Immature natural killer cell (primary cell): ENCODE measurements around the gene RPS24. TPM values are rescaled to one million over a fixed set of nuclear protein-coding genes. Genes with fewer than 3 reads are reported as not detected.
A peak's percentile ranks its signal among the peaks of the same experiment; 100 is the strongest.
"Not testable (repeated sequence)": the region's sequence is repeated elsewhere in the genome, so short reads cannot be mapped to it uniquely, and the experiment has no call there.

Experiments used
- DNase-seq, 3 donors: peaks; one replicate each; pipeline ENCODE4 v3.0.0; 2022; ENCODE audit warnings: mixed read lengths in 1 of 3
- H3K27ac Mint-ChIP-seq, 6 donors: one replicate each; pipeline ENCODE4 v1.8.0; 2020; ENCODE audit warnings: mixed read lengths in 6 of 6, mild to moderate bottlenecking in 5 of 6, inconsistent platforms in 4 of 6, moderate library complexity in 3 of 6
- H3K27me3 Mint-ChIP-seq, 3 donors: one replicate each; pipeline ENCODE4 v1.8.0; 2020 to 2021; ENCODE audit warnings: low read depth in 3 of 3, mild to moderate bottlenecking in 3 of 3, mixed read lengths in 3 of 3, moderate library complexity in 3 of 3, inconsistent platforms in 1 of 3
- H3K36me3 Mint-ChIP-seq, 3 donors: one replicate each; pipeline ENCODE4 v1.8.0; 2020; ENCODE audit warnings: mixed read lengths in 3 of 3, inconsistent platforms in 2 of 3, mild to moderate bottlenecking in 2 of 3
- H3K4me1 Mint-ChIP-seq, 2 donors: one replicate each; pipeline ENCODE4 v1.8.0; 2020; ENCODE audit warnings: inconsistent platforms in 2 of 2, mild to moderate bottlenecking in 2 of 2, mixed read lengths in 2 of 2, moderate library complexity in 1 of 2
- H3K4me3 Mint-ChIP-seq, 5 donors: one replicate each; pipeline ENCODE4 v1.8.0; 2020; ENCODE audit warnings: mild to moderate bottlenecking in 5 of 5, mixed read lengths in 5 of 5, inconsistent platforms in 3 of 5, moderate library complexity in 3 of 5
- H3K9me3 Mint-ChIP-seq, 6 donors: one replicate each; pipeline ENCODE4 v1.8.0; 2020; ENCODE audit warnings: mild to moderate bottlenecking in 6 of 6, mixed read lengths in 6 of 6, inconsistent platforms in 4 of 6, moderate library complexity in 3 of 6
- polyA plus RNA-seq, 3 donors: library from polyadenylated mRNA; unstranded; fragments of 300-500 nt; fragmentation: Illumina TruSeq; gene quantifications; one replicate each; pipeline ENCODE4 v1.2.3, GENCODE V29; 2021

Gene RPS24
- polyA plus RNA-seq, 3 donors from 2014 or later: 531 to 1,299 (median 721) TPM

DNA sequence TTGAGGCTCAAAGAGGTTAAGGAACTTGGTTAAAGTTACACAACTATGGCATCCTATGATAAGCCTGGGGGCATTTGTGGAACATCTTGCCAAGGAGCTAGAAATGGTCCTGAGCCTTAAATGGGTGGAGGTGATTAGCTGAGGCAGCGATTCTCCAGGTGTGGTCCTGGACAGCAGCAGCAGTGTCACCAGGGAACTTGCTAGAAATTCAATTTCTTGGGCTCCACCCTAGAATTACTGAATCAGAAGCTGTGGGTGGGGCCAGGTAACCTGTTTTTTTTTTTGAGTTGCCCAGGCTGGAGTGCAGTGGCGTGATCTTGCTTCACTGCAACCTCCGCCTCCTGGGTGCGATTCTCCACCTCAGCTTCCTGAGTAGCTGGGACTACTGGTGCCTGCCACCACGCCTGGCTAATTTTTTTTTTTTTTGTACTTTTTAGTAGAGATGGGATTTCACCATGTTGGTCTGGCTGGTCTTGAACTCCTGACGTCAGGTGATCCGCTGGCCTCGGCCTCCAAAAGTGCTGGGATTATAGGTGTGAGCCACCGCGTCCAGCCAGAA, 13.1 kb downstream of the RPS24 start:
- H3K4me1 Mint-ChIP-seq: peaks cover 11 to 22% of the 10 kb centered on the region in 2 donors
- no peaks in the 10 kb centered on the region for H3K9me3 Mint-ChIP-seq
- no peak for DNase-seq
- H3K27ac Mint-ChIP-seq: no peak overlapping the region
- H3K27me3 Mint-ChIP-seq: peaks cover 0 to 1% (median 0%) of the 10 kb centered on the region in 3 donors
- no peak overlapping the region for H3K4me3 Mint-ChIP-seq
- peaks cover 4 to 11% (median 10%) of the 10 kb centered on the region in 3 donors for H3K36me3 Mint-ChIP-seq

GRCh38 chr10:78047314-78047891, 13.7 kb downstream of the RPS24 start:
- H3K36me3 Mint-ChIP-seq: peaks cover 0 to 11% (median 9%) of the 10 kb centered on the region in 3 donors
- H3K4me1 Mint-ChIP-seq: peaks cover 11 to 22% of the 10 kb centered on the region in 2 donors
- H3K4me3 Mint-ChIP-seq: peak overlapping the region in 2 of 5 donors; percentile 3 to 12
- H3K9me3 Mint-ChIP-seq: no peaks in the 10 kb centered on the region
- peak; percentile 71 to 75 (median 73) for DNase-seq
- no peak overlapping the region for H3K27ac Mint-ChIP-seq
- peaks cover 0 to 1% (median 0%) of the 10 kb centered on the region in 3 donors for H3K27me3 Mint-ChIP-seq

GRCh38 chr10:78049851-78050250, 16.2 kb downstream of the RPS24 start:
- Mint-ChIP-seq H3K4me1 (peaks cover 8 to 12% of the 10 kb centered on the region in 2 donors), H3K27me3 (peaks cover 0 to 1% (median 0%) of the 10 kb centered on the region in 3 donors), H3K36me3 (peaks cover 0 to 16% (median 8%) of the 10 kb centered on the region in 3 donors), H3K27ac (peak overlapping the region in 1 of 6 donors; percentile 14), H3K4me3 (no peak overlapping the region), H3K9me3 (no peaks in the 10 kb centered on the region)
- DNase-seq: no peak

- Mint-ChIP-seq H3K9me3 (no peaks in the 10 kb centered on the region), H3K4me1 (no peaks in the 10 kb centered on the region), H3K36me3 (peaks cover 0 to 19% (median 14%) of the 10 kb centered on the region in 3 donors), H3K4me3 (no peak overlapping the region), H3K27ac (peak overlapping the region in 1 of 6 donors; percentile 40), H3K27me3 (peaks cover 0 to 1% (median 0%) of the 10 kb centered on the region in 3 donors)
- DNase-seq: no peak
These were observed 19.7 kb downstream of the RPS24 start for GRCh38 chr10:78053211-78053868.

- no peak overlapping the region for H3K27ac Mint-ChIP-seq
- no peak for DNase-seq
- peaks cover 0 to under 1% (median 0%) of the 10 kb centered on the region in 3 donors for H3K27me3 Mint-ChIP-seq
- H3K9me3 Mint-ChIP-seq: no peaks in the 10 kb centered on the region
- H3K36me3 Mint-ChIP-seq: peaks cover 0 to 12% (median 6%) of the 10 kb centered on the region in 3 donors
- no peak overlapping the region for H3K4me3 Mint-ChIP-seq
- peaks cover 25% of the 10 kb centered on the region in 2 donors for H3K4me1 Mint-ChIP-seq
These were observed 24.9 kb downstream of the RPS24 start for GRCh38 chr10:78058562-78058961.

DNA sequence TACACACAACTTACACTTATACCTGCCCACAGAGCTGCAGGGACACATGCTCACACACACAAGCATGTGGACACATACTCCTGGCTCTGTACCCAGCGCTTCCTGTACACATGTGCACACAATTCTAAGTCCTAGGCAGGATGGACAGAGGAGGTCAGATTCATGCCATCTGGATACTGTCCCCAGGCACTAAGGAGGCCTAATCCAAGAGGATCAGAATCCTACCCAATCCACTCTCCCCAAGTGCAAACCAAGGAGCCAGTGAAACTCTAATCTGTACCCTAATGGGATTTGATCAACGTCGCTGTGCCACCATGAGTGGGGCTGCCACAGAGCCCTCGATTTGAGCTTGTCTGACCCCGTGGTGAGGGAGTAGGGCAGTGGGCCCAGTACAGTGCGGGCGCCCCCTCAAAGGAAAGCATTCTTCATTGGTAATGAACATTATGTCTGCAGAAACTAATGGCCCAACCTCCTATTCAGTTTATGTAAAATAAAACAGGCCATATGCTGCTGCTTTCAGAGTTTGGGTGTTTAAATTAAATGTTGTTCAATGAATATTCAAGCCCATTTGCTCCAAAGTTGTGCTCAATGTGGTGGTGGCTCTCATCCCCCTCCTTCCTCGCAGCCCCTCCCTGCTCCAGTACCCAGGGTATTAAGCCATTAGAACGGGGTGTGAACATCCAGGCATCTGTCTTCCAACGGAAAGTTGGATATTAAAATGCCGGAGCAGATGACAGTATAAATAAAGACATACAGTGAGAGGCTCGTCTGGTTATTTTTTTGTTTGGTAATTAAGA, 26.4 kb downstream of the RPS24 start:
- Mint-ChIP-seq H3K9me3 (no peaks in the 10 kb centered on the region), H3K4me1 (peaks cover 28 to 29% of the 10 kb centered on the region in 2 donors), H3K4me3 (no peak overlapping the region), H3K27me3 (peaks cover 0 to 2% (median 0%) of the 10 kb centered on the region in 3 donors), H3K36me3 (peaks cover 0 to 7% (median 6%) of the 10 kb centered on the region in 3 donors), H3K27ac (no peak overlapping the region)
- DNase-seq: no peak

DNA sequence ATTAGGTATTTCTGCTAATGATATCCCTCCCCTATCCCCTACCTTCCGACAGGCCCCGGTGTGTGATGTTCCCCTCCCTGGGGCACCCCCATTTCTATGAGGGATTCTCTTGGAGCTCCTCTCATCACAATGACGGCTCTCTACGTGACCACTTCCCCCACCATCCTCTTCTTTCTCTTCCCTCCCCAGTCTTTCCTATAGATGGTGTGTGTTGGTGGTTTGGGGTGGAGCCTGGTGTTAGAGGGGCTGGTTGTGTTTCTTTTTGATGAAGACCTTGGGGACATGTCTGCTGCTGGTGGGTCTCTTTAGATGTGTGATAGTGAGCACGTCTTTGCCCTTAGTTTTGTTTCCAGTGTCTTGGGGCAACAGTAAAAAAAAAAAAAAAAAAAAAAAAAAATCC, 28.6 kb downstream of the RPS24 start:
- peak overlapping the region in 4 of 6 donors; percentile 32 to 65 (median 52) for H3K27ac Mint-ChIP-seq
- H3K27me3 Mint-ChIP-seq: peaks cover 0 to 2% (median 0%) of the 10 kb centered on the region in 3 donors
- no peaks in the 10 kb centered on the region for H3K9me3 Mint-ChIP-seq
- peak overlapping the region; percentile 37 to 72 (median 56) for H3K4me3 Mint-ChIP-seq
- H3K4me1 Mint-ChIP-seq: peaks cover 31 to 47% of the 10 kb centered on the region in 2 donors
- H3K36me3 Mint-ChIP-seq: peaks cover 0 to 3% (median 0%) of the 10 kb centered on the region in 3 donors
- peak in 2 of 3 donors; percentile 50 to 52 for DNase-seq

- peak overlapping the region in 3 of 6 donors; percentile 22 to 61 (median 47) for H3K27ac Mint-ChIP-seq
- H3K36me3 Mint-ChIP-seq: peaks cover 0 to 3% (median 0%) of the 10 kb centered on the region in 3 donors
These were observed 29.6 kb downstream of the RPS24 start for GRCh38 chr10:78063236-78063635.

GRCh38 chr10:78064919-78065318, 31.3 kb downstream of the RPS24 start:
- H3K27ac Mint-ChIP-seq, H3K9me3 Mint-ChIP-seq, H3K4me3 Mint-ChIP-seq, H3K36me3 Mint-ChIP-seq, H3K27me3 Mint-ChIP-seq, DNase-seq: not testable (repeated sequence)
- peaks cover 31 to 47% of the 10 kb centered on the region in 2 donors for H3K4me1 Mint-ChIP-seq

More at GRCh38 chr10:78063236-78063635, 29.6 kb downstream of the RPS24 start:
- Mint-ChIP-seq H3K9me3 (no peaks in the 10 kb centered on the region), H3K27me3 (peaks cover 0 to 2% (median 0%) of the 10 kb centered on the region in 3 donors), H3K4me1 (peaks cover 31 to 47% of the 10 kb centered on the region in 2 donors), H3K4me3 (peak overlapping the region in 3 of 5 donors; percentile 37 to 72 (median 41))
- no peak for DNase-seq

- H3K9me3 Mint-ChIP-seq: no peaks in the 10 kb centered on the region
- peaks cover 0 to 3% (median 0%) of the 10 kb centered on the region in 3 donors for H3K36me3 Mint-ChIP-seq
- no peak for DNase-seq
- H3K4me1 Mint-ChIP-seq: peaks cover 30 to 47% of the 10 kb centered on the region in 2 donors
- peaks cover 0 to 2% (median 0%) of the 10 kb centered on the region in 3 donors for H3K27me3 Mint-ChIP-seq
- peak overlapping the region in 1 of 6 donors; percentile 21 for H3K27ac Mint-ChIP-seq
- no peak overlapping the region for H3K4me3 Mint-ChIP-seq
These were observed 31.9 kb downstream of the RPS24 start for GRCh38 chr10:78065611-78066010.

DNA sequence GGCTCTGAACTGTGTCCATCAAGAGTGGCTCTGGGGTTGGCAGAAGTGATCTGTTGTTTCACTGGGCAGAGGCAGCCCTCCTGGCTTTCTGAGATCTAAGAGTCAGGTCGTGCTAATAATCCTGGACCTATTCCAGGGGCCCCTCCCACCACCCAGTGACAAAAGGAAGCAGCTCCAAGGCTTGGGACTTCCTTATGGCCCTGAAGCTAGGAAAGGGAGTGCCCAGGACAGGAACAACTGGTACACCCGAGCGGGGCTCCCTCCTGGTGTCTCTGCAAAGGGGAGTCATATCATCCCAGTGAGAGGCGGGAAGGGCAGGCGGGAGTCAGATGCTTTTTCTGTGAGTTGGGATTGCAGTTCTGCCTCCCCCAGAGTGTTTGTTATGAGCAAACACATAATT, 32.3 kb downstream of the RPS24 start:
- no peak for DNase-seq
- no peaks in the 10 kb centered on the region for H3K9me3 Mint-ChIP-seq
- peak overlapping the region in 1 of 6 donors; percentile 35 for H3K27ac Mint-ChIP-seq
- peaks cover 30 to 47% of the 10 kb centered on the region in 2 donors for H3K4me1 Mint-ChIP-seq
- peaks cover 0 to 3% (median 0%) of the 10 kb centered on the region in 3 donors for H3K36me3 Mint-ChIP-seq
- H3K27me3 Mint-ChIP-seq: peaks cover 0 to 2% (median 0%) of the 10 kb centered on the region in 3 donors
- H3K4me3 Mint-ChIP-seq: no peak overlapping the region

DNA sequence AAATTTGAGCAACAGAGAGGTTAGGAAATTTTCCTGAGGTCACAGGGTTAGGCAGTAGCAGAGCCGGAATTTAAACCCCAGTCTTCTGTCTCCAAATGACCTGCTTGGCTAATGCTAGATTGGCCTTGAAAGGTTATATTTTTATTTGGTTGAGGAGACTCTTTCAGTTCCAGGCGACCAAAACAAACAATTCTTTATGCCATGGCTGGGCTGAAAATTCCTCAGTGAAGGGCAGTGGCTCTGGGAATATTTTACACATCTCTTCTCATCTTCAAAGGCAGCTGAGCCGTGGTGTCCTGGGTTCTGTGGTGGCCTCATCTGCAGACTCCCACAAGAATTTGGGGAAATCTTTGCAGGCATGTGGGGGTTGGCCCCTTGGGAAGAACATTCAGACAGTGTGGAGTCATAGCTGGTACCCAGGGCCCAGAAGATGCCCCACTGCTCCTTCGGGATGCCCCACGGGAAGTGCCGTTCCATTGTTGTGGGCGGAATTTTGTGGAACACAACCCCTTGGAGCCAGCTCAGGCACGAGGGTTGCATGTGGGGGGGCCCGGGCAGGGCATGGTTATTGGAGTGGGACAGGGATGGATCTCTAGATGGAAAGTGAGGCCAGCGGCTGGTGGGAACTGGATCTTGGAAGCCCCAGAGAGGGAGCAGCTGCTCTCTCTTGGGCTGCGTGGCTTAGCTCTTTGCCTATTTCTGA, 33.2 kb downstream of the RPS24 start:
- DNase-seq: no peak
- Mint-ChIP-seq H3K4me1 (peaks cover 22 to 39% of the 10 kb centered on the region in 2 donors), H3K9me3 (no peaks in the 10 kb centered on the region), H3K27me3 (peaks cover 0 to 2% (median 0%) of the 10 kb centered on the region in 3 donors), H3K27ac (peak overlapping the region in 1 of 6 donors; percentile 70), H3K4me3 (no peak overlapping the region), H3K36me3 (peaks cover 0 to 3% (median 0%) of the 10 kb centered on the region in 3 donors)

DNA sequence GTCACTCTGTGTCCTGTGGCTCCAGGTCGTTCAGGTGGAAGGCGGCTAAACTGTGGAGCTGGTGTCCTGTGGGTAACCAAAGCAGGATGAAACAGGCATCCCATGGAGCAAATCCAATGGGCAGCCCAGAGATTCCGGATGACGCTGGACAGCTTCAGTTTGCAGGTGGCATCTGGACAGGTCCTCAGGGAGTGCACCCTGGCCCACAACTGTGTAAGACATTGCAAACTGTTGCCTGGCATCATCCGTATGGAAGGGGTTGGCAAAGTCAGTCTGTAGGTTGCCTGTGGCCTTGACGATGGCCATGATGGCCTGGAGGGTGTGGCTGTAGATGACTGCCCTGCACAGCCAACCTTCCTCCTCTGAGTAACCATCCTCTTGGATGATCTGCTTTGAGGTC, 35.5 kb downstream of the RPS24 start:
- peaks cover 0 to 3% (median 0%) of the 10 kb centered on the region in 3 donors for H3K27me3 Mint-ChIP-seq

More for the DNA sequence above, 35.5 kb downstream of the RPS24 start:
- no peak for DNase-seq
- Mint-ChIP-seq H3K4me1 (peaks cover 3 to 19% of the 10 kb centered on the region in 2 donors), H3K27ac (no peak overlapping the region), H3K4me3 (no peak overlapping the region), H3K9me3 (no peaks in the 10 kb centered on the region), H3K36me3 (peaks cover 0 to 1% (median 0%) of the 10 kb centered on the region in 3 donors)
